NCI-H460 (cell line): ENCODE results near the gene PQBP1. TPM values are rescaled to one million over a fixed set of nuclear protein-coding genes. Genes with fewer than 3 reads are reported as not detected.

Source experiments
- DNase-seq: peaks from one replicate; pipeline ENCODE4 v3.0.0-alpha.2; 2016; ENCODE audit warnings: low read depth; ENCODE audit errors: extremely low read depth
- total RNA-seq: library from RNA; depleted of rRNA; stranded (reverse); fragments of >200 nt; shearing (Covaris generic); gene quantifications from 2 replicates; pipeline ENCODE4 v1.2.3, GENCODE V29; 2014

Gene PQBP1
- total RNA-seq, 1 experiment from 2014 or later, result 105 TPM

GRCh38 chrX:48919947-48920717 is 22.4 kb downstream of the PQBP1 start:
- DNase-seq, result no peak

DNA sequence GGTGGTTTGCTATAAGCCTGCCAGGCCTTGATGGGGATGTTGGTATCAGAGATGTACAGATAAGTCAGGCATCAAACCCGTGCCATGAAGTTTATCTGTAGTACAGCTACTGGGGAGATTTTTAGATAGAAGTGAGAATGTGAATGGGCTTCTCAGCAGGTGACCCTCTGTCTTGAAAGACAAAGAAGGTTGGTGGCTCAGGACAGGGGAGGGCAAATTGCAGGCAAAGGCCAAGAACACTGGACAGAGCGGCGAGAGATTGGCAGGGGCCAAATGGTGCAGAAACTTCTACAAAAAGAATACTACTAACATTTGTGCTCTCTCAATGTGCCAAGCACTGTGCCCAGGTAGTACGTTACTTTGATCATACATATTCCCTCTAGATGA is 23.0 kb downstream of the PQBP1 start:
- DNase-seq, result no peak

- DNase-seq, result no peak
Measured at GRCh38 chrX:48923771-48924170, 26.0 kb downstream of the PQBP1 start.

- DNase-seq, result no peak
Measured at GRCh38 chrX:48924270-48924669, 26.5 kb downstream of the PQBP1 start.

- DNase-seq, result no peak
Measured at GRCh38 chrX:48927123-48927522, 29.4 kb downstream of the PQBP1 start.

DNA sequence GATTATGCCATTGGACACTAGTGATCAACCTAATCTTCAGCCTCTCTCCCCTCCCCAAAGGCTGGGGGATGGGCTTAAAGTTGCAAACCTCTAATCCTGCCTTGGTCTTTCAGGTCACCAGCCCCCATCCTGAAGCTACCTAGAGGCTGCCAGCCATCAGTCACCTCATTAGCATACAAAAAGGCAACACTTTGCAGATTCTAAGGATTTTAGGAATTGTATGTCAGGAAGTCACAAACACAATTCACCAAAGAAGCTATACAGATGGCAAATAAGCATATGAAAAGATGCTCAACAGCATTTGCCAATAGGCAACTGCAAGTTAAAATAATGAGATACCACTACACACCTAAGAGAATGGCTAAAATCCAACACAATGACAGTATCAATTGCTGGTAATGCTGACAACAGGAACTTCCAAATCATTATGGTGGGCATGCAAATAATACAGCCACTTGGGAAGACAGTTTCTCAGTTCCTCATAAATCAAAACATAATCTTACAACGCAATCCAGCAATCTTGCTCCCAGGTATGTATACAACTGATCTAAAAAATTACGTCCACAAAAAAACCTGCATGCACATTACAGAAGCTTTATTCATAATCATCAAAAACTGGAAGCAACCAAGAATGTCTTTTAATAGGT is 30.1 kb downstream of the PQBP1 start:
- no peak for DNase-seq

DNA sequence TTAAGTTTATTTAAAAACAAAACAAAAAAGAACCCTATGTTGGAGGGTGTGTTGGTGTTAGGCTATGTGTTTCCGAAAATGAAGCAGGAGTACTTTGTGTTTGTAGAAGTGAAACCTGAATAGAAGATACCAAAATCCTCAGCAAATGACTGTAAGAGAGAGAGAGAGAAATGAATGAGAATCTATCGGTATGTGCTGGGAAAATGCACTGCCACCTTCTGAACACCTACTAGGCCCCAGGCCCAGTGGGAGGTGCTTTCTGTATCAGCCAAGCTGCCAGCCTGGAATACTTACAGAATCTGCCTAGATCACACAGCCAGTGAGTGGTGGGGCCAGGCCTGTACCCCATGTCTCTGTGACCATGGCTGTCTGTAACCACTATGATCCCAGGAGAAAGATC is 36.0 kb downstream of the PQBP1 start:
- no peak for DNase-seq

DNA sequence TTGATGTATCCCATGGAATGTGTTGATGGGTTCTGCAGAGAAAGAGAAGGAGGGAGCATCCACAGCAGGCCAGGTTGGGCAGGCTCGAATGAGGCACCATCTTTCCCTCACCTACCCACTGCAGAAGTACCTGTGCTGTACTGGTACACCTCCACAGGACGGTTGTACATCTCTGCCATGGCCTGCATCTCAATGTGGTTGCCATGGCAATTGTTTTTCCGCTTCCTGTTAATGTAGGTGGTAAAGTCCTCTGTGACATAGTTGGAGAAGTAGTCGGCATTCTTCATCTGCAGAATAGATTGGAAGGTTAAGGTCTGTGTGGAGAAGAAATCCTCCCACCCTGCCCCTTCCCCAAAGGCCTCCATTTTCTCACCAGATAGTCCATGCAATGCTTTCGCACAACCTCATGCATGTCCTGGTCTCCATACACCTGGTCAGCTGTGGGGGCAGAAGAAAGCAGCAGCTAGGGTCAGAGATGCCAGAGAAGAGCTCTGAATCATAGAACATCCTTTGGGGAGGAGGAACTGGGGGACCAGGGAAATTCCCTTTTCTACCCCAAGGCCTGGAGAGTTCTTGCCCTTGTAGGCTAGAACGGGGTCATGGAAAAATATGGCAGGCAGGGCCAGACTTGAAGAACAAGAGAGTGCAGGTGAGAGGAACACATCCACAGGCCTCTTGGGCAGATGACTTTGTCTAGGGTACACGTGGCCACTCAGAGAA is 37.0 kb downstream of the PQBP1 start:
- no peak for DNase-seq

- no peak for DNase-seq
Measured at GRCh38 chrX:48935301-48935670, 37.6 kb downstream of the PQBP1 start.

GRCh38 chrX:48936429-48937053 is 38.8 kb downstream of the PQBP1 start:
- no peak for DNase-seq

DNA sequence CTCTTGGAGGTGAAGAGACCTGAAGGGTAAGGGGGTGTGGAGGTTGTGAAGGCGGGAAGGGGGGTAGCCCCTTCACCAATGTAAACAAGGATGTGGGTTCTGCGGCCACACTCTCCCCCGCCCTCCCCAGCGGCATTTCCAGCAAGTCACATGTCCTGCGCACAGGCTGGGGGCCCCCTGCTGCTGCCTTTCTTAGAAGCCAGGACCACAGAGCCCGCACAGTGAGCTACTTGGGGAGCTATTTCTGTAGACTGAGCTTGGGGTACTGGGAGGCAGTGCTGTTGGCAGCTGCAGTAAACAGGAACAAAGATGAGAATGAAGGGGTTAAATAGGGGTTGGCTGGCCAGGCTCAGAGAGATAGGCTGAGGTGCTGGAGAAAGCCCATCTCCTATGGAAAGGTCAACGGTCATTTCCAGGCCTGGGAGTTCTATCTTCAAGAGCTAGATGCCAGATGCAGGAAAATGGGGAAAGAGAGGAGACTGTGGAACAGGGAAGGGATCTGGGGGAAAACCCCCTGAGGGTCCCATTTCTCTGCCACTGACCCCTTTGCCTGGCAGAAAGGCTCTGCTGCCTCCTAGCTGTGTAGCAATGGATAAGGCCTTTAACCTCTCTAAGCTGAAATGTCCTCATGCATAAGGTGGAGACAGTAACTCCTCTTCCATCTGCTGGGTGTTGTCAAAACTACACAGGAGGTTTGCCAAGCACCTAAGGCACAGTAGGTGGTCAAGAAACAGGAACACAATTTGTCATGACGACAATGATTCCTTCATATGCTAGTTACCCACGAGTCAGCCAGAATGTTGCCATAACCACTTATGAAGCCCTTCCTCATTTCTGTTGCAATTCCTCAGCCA is 39.6 kb downstream of the PQBP1 start:
- DNase-seq, result no peak

GRCh38 chrX:48938721-48939425 is 41.1 kb downstream of the PQBP1 start:
- DNase-seq, result no peak

DNA sequence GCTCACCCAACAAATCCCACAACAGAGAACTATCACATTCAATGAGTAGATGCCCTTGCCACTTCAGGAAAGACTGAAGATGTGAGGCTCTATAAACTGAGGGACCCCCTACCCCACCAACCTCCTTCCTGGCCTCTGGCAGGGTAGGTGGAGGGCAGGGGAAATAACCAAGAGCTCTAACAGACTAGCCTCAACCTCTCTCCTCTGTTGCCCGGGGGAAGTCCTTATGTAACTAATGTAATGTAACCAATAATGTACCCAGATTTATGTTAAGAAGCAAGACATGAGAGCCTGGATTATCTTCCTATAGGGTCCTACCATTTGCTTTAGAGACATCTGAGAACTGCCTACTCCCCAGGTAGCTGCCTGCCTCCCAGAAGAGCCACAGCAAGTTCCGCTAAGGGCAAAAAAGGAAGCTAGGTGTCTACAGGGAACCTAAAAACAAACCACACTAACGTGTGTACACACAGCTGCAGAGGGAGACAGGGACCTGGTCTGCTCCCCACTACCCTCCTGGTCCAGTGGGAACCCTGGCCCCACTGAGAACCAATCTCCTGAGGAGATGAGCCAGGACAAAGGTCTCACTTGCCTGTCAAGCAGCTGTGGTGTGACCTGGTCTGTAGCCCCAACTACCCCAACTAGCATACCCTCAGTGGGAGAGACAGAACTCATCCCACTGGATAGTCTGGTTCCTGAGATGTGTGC is 41.9 kb downstream of the PQBP1 start:
- DNase-seq, result no peak

GRCh38 chrX:48940404-48940955 is 42.8 kb downstream of the PQBP1 start:
- no peak for DNase-seq

DNA sequence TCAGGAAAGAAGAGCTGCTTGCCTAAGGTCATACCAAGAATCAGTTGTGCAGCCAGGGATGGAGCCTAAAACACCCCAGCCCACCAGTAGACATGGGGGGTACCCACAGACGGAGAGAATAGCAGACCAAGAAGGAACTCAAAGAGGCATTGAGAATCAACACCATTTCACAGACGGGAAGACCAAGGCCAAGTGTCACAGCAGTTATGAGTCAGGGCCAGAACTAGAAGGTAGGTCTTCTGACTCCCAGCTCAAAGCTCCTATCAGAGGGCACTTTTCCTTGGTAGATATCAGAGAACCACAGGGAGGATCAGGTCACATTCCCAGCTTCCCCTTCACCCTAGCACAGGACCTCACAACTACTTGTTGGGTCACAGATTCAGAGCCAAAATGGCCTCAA is 45.2 kb downstream of the PQBP1 start:
- DNase-seq, result no peak

- DNase-seq, result peak; percentile 45
Measured at GRCh38 chrX:48945517-48946348, 48.0 kb downstream of the PQBP1 start.

DNA sequence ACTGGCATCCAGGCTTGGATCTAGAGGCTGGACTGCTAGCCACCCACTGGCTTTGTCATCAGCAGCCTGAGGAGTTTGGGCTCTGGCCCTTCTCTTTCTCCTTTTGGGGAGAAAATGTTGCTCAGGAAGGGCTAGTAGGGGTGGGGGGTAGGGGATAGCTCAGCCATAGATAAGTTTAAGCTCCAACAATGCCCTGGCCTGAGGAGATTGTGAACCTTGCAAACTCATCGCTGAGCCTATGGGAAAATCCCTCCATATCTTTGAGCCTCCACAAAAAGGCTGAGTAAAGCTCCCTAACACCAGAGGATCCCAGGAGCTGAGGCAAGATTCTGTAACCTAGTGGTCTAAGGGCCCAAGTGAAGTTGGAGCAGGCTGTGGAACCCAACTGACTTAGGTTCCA is 50.9 kb downstream of the PQBP1 start:
- DNase-seq, result no peak
